ENCODE measurements around the gene SMLR1.

DNA sequence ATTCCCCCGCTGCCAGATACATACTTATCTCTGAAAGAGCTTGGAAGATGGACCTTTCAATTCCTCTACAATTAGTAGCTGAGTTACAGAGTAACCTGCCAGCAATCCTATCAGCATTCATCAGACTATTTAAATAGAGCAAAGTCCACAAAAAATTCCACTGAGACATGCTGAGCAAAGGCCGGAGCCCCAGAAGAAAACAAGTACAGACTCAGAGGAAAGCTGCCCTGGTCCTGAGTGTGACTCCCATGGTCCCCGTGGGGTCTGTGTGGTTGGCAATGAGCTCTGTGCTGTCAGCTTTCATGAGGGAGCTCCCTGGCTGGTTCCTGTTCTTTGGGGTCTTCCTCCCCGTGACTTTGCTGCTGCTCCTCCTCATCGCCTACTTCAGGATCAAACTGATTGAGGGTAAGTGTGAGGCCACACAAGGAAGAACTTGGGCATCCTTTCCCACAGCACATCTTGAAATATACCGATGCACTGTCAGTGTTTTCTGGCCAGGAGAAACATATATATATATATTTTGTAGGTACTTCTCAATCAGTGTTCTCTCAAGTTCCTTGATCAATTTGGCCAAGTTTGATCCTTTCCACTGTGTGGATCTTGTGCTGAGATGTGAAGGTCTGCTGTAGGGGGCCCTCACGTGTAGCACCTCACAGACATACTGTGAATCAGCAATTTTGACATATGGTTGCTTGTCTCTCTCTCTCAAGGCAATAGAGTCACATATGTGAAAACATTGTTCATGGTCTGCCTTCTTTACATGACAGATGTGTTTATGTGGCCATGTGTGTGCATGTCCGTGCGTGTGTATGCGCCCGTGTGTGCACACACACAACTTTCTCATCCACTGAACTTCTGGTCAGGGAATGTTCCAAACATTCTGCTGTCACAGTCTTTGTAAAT is at the start of gene SMLR1:
- TF ChIP-seq, protein P1, sequence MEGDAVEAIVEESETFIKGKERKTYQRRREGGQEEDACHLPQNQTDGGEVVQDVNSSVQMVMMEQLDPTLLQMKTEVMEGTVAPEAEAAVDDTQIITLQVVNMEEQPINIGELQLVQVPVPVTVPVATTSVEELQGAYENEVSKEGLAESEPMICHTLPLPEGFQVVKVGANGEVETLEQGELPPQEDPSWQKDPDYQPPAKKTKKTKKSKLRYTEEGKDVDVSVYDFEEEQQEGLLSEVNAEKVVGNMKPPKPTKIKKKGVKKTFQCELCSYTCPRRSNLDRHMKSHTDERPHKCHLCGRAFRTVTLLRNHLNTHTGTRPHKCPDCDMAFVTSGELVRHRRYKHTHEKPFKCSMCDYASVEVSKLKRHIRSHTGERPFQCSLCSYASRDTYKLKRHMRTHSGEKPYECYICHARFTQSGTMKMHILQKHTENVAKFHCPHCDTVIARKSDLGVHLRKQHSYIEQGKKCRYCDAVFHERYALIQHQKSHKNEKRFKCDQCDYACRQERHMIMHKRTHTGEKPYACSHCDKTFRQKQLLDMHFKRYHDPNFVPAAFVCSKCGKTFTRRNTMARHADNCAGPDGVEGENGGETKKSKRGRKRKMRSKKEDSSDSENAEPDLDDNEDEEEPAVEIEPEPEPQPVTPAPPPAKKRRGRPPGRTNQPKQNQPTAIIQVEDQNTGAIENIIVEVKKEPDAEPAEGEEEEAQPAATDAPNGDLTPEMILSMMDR (conservative IDR thresholded peaks at IDR 0.05; ENCODE audit: low read length), result no peak
- no peak for TF ChIP-seq EZH2phosphoT487 (IDR thresholded peaks at IDR 0.05; ENCODE audit: borderline replicate concordance)
